Ovary (tissue), 3 donors: ENCODE measurements around the gene TOR1AIP1.

ENCODE experiments used
- EP300 ChIP-seq: sonication (generic); formaldehyde crosslinking; IDR thresholded peaks from one replicate; pipeline ENCODE4 v1.6.1; 2017; ENCODE audit warnings: antibody characterized with exemption
- POLR2A ChIP-seq: fragments of 450-650 bp; IDR thresholded peaks from one replicate; pipeline ENCODE4 v1.6.1; 2017; ENCODE audit warnings: antibody characterized with exemption, mild to moderate bottlenecking, moderate library complexity
- TF ChIP-seq, protein P1 (sequence below), 3 donors: fragments of 450-650 bp in 2 of 3; fragments of 200-600 bp in 1 of 3; IDR thresholded peaks; one replicate each; pipeline versions ENCODE4 v1.5.1 to v1.8.0; 2016 to 2022; ENCODE audit warnings: antibody characterized with exemption in 3 of 3, mild to moderate bottlenecking in 1 of 3
- donor health status: DM: no; HTN: no; CAD: no.

DNA sequence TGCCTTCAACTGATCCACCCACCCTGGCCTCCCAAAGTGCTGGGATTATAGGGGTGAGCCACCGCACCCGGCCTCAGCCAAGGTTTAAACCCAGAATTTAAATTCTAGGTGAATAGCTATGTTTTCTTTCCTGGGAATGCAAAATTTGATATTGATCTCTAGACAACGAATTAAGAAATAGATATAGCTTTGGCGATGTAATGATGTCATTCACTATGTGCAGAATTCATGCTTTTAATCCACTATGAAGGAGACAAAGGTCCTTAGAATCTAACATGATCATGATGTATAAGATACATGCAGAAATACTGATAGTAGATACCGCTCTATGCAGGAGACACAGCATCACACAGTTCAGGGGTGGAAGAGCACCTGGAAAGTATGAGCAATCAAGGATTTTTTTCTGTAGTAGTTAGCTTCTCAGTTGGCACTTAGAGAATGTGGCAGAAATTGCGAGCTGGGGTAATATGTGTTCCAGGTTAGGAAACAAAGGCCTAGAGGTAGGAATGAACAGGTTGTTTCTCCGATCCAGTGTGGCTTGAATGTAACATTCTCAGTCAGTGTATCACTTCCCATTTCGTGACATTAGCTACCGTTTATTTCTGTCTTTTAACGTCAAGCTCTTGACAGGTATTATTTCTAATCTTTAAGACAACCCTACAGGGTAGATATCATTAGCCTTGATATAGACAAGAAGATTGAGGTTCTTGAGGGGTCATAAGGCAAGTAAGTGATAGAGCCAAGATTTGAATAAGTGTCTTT lies 69.5 kb downstream of the TOR1AIP1 start:
- TF ChIP-seq, protein P1, sequence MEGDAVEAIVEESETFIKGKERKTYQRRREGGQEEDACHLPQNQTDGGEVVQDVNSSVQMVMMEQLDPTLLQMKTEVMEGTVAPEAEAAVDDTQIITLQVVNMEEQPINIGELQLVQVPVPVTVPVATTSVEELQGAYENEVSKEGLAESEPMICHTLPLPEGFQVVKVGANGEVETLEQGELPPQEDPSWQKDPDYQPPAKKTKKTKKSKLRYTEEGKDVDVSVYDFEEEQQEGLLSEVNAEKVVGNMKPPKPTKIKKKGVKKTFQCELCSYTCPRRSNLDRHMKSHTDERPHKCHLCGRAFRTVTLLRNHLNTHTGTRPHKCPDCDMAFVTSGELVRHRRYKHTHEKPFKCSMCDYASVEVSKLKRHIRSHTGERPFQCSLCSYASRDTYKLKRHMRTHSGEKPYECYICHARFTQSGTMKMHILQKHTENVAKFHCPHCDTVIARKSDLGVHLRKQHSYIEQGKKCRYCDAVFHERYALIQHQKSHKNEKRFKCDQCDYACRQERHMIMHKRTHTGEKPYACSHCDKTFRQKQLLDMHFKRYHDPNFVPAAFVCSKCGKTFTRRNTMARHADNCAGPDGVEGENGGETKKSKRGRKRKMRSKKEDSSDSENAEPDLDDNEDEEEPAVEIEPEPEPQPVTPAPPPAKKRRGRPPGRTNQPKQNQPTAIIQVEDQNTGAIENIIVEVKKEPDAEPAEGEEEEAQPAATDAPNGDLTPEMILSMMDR (IDR thresholded peaks at IDR 0.05), result no peak
- TF ChIP-seq POLR2A (no peak), EP300 (no peak)
